Ascending aorta (tissue), 2 donors: ENCODE results near the gene CPED1. TPM values are rescaled to one million over a fixed set of nuclear protein-coding genes. Genes with fewer than 3 reads are reported as not detected.

Experiments
- DNase-seq, 2 donors: peaks; one replicate each; pipeline ENCODE4 v3.0.0-alpha.2; 2019; ENCODE audit warnings: low spot score in 2 of 2
- H3K27ac ChIP-seq, 2 donors: fragments of 200-600 bp; sonication (generic); one replicate each; pipeline ENCODE4 v1.5.1; 2016 to 2017; ENCODE audit warnings: mild to moderate bottlenecking in 1 of 2
- H3K27me3 ChIP-seq: fragments of 200-600 bp; sonication (generic); one replicate; pipeline ENCODE4 v1.5.1; 2017
- H3K36me3 ChIP-seq, 2 donors: fragments of 200-600 bp; sonication (generic); one replicate each; pipeline ENCODE4 v1.5.1; 2016
- H3K4me1 ChIP-seq, 2 donors: fragments of 200-600 bp; sonication (generic); one replicate each; pipeline ENCODE4 v1.5.1; 2016 to 2017; ENCODE audit warnings: mild to moderate bottlenecking in 1 of 2
- H3K4me3 ChIP-seq, 2 donors: fragments of 200-600 bp; sonication (generic); one replicate each; pipeline ENCODE4 v1.5.1; 2016 to 2017; ENCODE audit warnings: mild to moderate bottlenecking in 1 of 2
- H3K9me3 ChIP-seq, 2 donors: fragments of 200-600 bp; sonication (generic); one replicate each; pipeline ENCODE4 v1.5.1; 2016
- CTCF ChIP-seq, 3 experiments: fragments of 200-600 bp in 2 of 3; fragments of 450-650 bp in 1 of 3; sonication (generic) in 2 of 3; IDR thresholded peaks; one replicate each; pipeline ENCODE4 v1.5.1; 2016 to 2019; ENCODE audit warnings: antibody characterized with exemption in 3 of 3, mild to moderate bottlenecking in 1 of 3, moderate library complexity in 1 of 3
- intact Hi-C: fragments of 100-400 bp; cut with DNase I; formaldehyde crosslinking; loops from one replicate; pipeline ENCODE4 v1.15.1; 2023
- total RNA-seq: library from RNA; depleted of rRNA; stranded (reverse); fragments of >200 nt; gene quantifications from one replicate; pipeline ENCODE4 v1.1.0, GENCODE V29; 2016

The CPED1 gene
- total RNA-seq, 1 donor from 2014 or later: 69.5 TPM

- intact Hi-C loops: no loop called here
- Histone ChIP-seq H3K9me3 (no peaks in the 10 kb centered on the region), H3K36me3 (peaks cover 2 to 11% of the 10 kb centered on the region in 2 donors), H3K4me3 (no peak overlapping the region), H3K27ac (no peak overlapping the region), H3K27me3 (no peaks in the 10 kb centered on the region), H3K4me1 (no peaks in the 10 kb centered on the region)
- no peak for DNase-seq
- no peak for TF ChIP-seq CTCF (IDR thresholded peaks at IDR 0.05)
These were observed 165.5 kb downstream of the CPED1 start for GRCh38 chr7:121153995-121154394.

GRCh38 chr7:121156825-121157224 lies 168.3 kb downstream of the CPED1 start:
- intact Hi-C loops: no loop called here
- no peak overlapping the region for H3K27ac ChIP-seq
- no peaks in the 10 kb centered on the region for H3K4me1 ChIP-seq
- H3K4me3 ChIP-seq: no peak overlapping the region
- no peak for DNase-seq
- no peaks in the 10 kb centered on the region for H3K27me3 ChIP-seq
- no peaks in the 10 kb centered on the region for H3K9me3 ChIP-seq
- no peak for TF ChIP-seq CTCF (IDR thresholded peaks at IDR 0.05)
- peaks cover 2 to 4% of the 10 kb centered on the region in 2 donors for H3K36me3 ChIP-seq

- intact Hi-C loops: no loop called here
- H3K36me3 ChIP-seq: peaks cover 2 to 4% of the 10 kb centered on the region in 2 donors
- H3K4me1 ChIP-seq: no peaks in the 10 kb centered on the region
- no peaks in the 10 kb centered on the region for H3K9me3 ChIP-seq
- TF ChIP-seq CTCF (IDR thresholded peaks at IDR 0.05): no peak
- no peak for DNase-seq
- no peak overlapping the region for H3K27ac ChIP-seq
- no peak overlapping the region for H3K4me3 ChIP-seq
- H3K27me3 ChIP-seq: no peaks in the 10 kb centered on the region
These were observed 168.8 kb downstream of the CPED1 start for GRCh38 chr7:121157341-121157751.

GRCh38 chr7:121157885-121158590 lies 169.5 kb downstream of the CPED1 start:
- Histone ChIP-seq H3K9me3 (no peaks in the 10 kb centered on the region), H3K36me3 (peaks cover 2 to 4% of the 10 kb centered on the region in 2 donors), H3K27ac (no peak overlapping the region), H3K27me3 (no peaks in the 10 kb centered on the region), H3K4me1 (no peaks in the 10 kb centered on the region), H3K4me3 (no peak overlapping the region)
- intact Hi-C loops: no loop called here
- no peak for TF ChIP-seq CTCF (IDR thresholded peaks at IDR 0.05)
- no peak for DNase-seq

- no peak for DNase-seq
- Histone ChIP-seq H3K9me3 (no peaks in the 10 kb centered on the region), H3K27ac (no peak overlapping the region), H3K4me3 (no peak overlapping the region), H3K36me3 (peaks cover 2 to 4% of the 10 kb centered on the region in 2 donors), H3K27me3 (no peaks in the 10 kb centered on the region), H3K4me1 (no peaks in the 10 kb centered on the region)
- no peak for TF ChIP-seq CTCF (IDR thresholded peaks at IDR 0.05)
- intact Hi-C loops: no loop called here
These were observed 170.2 kb downstream of the CPED1 start for GRCh38 chr7:121158665-121159064.
